CD14-positive monocyte (primary cell): Measurements from ENCODE around the gene TMEM243. TPM values are rescaled to one million over a fixed set of nuclear protein-coding genes. Genes with fewer than 3 reads are reported as not detected.

Experiments used
- DNase-seq, 3 donors: peaks; one replicate each; pipeline ENCODE4 v3.0.0-alpha.2; 2011 to 2022
- H2AFZ ChIP-seq: 2 replicates; pipeline ENCODE4 v1.6.0; 2012; ENCODE audit warnings: mild to moderate bottlenecking, low read depth, low read length, inconsistent platforms; ENCODE audit not compliant: insufficient read depth, poor library complexity, severe bottlenecking
- H3K27ac ChIP-seq, 2 donors: 1 replicate in 1 of 2; 2 replicates in 1 of 2; pipeline ENCODE4 v1.5.1; 2012 to 2013; ENCODE audit warnings: low read length in 2 of 2, control low read depth in 1 of 2, inconsistent platforms in 1 of 2, low read depth in 1 of 2, mild to moderate bottlenecking in 1 of 2
- H3K27me3 ChIP-seq, 2 donors: one replicate each; pipeline versions ENCODE4 v1.6.0 to v1.6.1; 2011 to 2013; ENCODE audit warnings: low read length in 2 of 2; ENCODE audit not compliant: control insufficient read depth in 2 of 2, insufficient read depth in 2 of 2
- H3K36me3 ChIP-seq, 2 donors: replicated peaks in 1 of 2; 1 replicate in 1 of 2; 2 replicates in 1 of 2; pipeline versions ENCODE4 v1.5.1 to v1.6.1; 2012 to 2013; ENCODE audit warnings: low read length in 2 of 2, control low read depth in 1 of 2, inconsistent platforms in 1 of 2, mild to moderate bottlenecking in 1 of 2; ENCODE audit not compliant: insufficient read depth in 2 of 2, control insufficient read depth in 1 of 2
- H3K4me1 ChIP-seq, 2 donors: 1 replicate in 1 of 2; 2 replicates in 1 of 2; pipeline versions ENCODE4 v1.5.1 to v1.6.1; 2012 to 2013; ENCODE audit warnings: low read length in 2 of 2, control low read depth in 1 of 2, inconsistent platforms in 1 of 2, mild to moderate bottlenecking in 1 of 2, moderate library complexity in 1 of 2; ENCODE audit not compliant: insufficient read depth in 2 of 2, control insufficient read depth in 1 of 2
- H3K4me2 ChIP-seq: replicated peaks from 2 replicates; pipeline ENCODE3; 2012; ENCODE audit warnings: low read length, moderate library complexity, mild to moderate bottlenecking; ENCODE audit not compliant: poor library complexity, severe bottlenecking; ENCODE audit errors: extremely low read depth
- H3K4me3 ChIP-seq, 3 experiments: fragments of 200-600 bp in 1 of 3; sonication (generic) in 1 of 3; replicated peaks in 1 of 3; 1 replicate in 2 of 3; 2 replicates in 1 of 3; pipeline ENCODE4 v1.5.1; 2011 to 2013; ENCODE audit warnings: low read length in 3 of 3, mild to moderate bottlenecking in 3 of 3, control low read depth in 2 of 3, low read depth in 2 of 3, inconsistent platforms in 1 of 3, moderate library complexity in 1 of 3
- H3K79me2 ChIP-seq: 2 replicates; pipeline ENCODE4 v1.6.0; 2012; ENCODE audit warnings: mild to moderate bottlenecking, control low read depth, inconsistent platforms, low read length, moderate library complexity; ENCODE audit not compliant: insufficient read depth
- H3K9ac ChIP-seq: 2 replicates; pipeline ENCODE4 v1.6.0; 2017; ENCODE audit warnings: low read length, mild to moderate bottlenecking; ENCODE audit not compliant: insufficient read depth, poor library complexity, severe bottlenecking
- H3K9me3 ChIP-seq, 2 donors: replicated peaks in 1 of 2; 1 replicate in 1 of 2; 2 replicates in 1 of 2; pipeline versions ENCODE4 v1.5.1 to v1.6.1; 2012 to 2013; ENCODE audit warnings: low read length in 2 of 2, control low read depth in 1 of 2; ENCODE audit not compliant: control insufficient read depth in 1 of 2, insufficient read depth in 1 of 2
- H4K20me1 ChIP-seq: 2 replicates; pipeline ENCODE4 v1.6.0; 2012; ENCODE audit warnings: mild to moderate bottlenecking, low read length, control low read depth, moderate library complexity; ENCODE audit not compliant: insufficient read depth
- H3K27ac Mint-ChIP-seq, 7 donors: one replicate each; pipeline ENCODE4 v1.8.0; 2020; ENCODE audit warnings: mild to moderate bottlenecking in 7 of 7, mixed read lengths in 7 of 7, moderate library complexity in 6 of 7, inconsistent platforms in 2 of 7
- H3K27me3 Mint-ChIP-seq, 3 donors: one replicate each; pipeline ENCODE4 v1.8.0; 2021 to 2022; ENCODE audit warnings: low read depth in 3 of 3, mild to moderate bottlenecking in 3 of 3, mixed read lengths in 3 of 3, moderate library complexity in 3 of 3, inconsistent platforms in 1 of 3
- H3K36me3 Mint-ChIP-seq, 2 donors: one replicate each; pipeline ENCODE4 v1.8.0; 2020; ENCODE audit warnings: mixed read lengths in 2 of 2, inconsistent platforms in 1 of 2, mild to moderate bottlenecking in 1 of 2
- H3K4me1 Mint-ChIP-seq: one replicate; pipeline ENCODE4 v1.8.0; 2020; ENCODE audit warnings: mild to moderate bottlenecking, mixed read lengths
- H3K4me3 Mint-ChIP-seq, 2 donors: one replicate each; pipeline ENCODE4 v1.8.0; 2020; ENCODE audit warnings: mild to moderate bottlenecking in 2 of 2, mixed read lengths in 2 of 2, moderate library complexity in 1 of 2
- H3K9me3 Mint-ChIP-seq, 7 donors: one replicate each; pipeline ENCODE4 v1.8.0; 2020 to 2022; ENCODE audit warnings: mixed read lengths in 7 of 7, mild to moderate bottlenecking in 6 of 7, moderate library complexity in 6 of 7, inconsistent platforms in 2 of 7
- WGBS: methylation state at CpG from one replicate; pipeline ENCODE4 v1.1.5; 2013; ENCODE audit warnings: missing lambda C conversion rate; ENCODE audit not compliant: insufficient coverage; 5-methylcytosine and 5-hydroxymethylcytosine counted together
- intact Hi-C, 2 donors: fragments of 100-400 bp; cut with micrococcal nuclease; formaldehyde crosslinking; loops; one replicate each; pipeline versions ENCODE4 v1.15.0 to v1.15.1; 2023
- polyA plus RNA-seq, 3 donors: library from polyadenylated mRNA; depleted of rRNA in 1 of 3; unstranded in 2 of 3; stranded (reverse) in 1 of 3; fragments of 300-500 nt in 2 of 3; fragments of >200 nt in 1 of 3; fragmentation: Illumina TruSeq in 2 of 3; gene quantifications; 1 replicate in 2 of 3; 2 replicates in 1 of 3; pipeline ENCODE4 v1.2.3, GENCODE V29; 2012 to 2021
- TF ChIP-seq, protein P1 (sequence below): fragments of 200-600 bp; IDR thresholded peaks from one replicate; pipeline ENCODE4 v1.8.0; 2022; ENCODE audit warnings: antibody characterized with exemption, mild to moderate bottlenecking

TMEM243 gene
- polyA plus RNA-seq, 3 donors: 24.9 to 43.8 (median 30.8) TPM

DNA sequence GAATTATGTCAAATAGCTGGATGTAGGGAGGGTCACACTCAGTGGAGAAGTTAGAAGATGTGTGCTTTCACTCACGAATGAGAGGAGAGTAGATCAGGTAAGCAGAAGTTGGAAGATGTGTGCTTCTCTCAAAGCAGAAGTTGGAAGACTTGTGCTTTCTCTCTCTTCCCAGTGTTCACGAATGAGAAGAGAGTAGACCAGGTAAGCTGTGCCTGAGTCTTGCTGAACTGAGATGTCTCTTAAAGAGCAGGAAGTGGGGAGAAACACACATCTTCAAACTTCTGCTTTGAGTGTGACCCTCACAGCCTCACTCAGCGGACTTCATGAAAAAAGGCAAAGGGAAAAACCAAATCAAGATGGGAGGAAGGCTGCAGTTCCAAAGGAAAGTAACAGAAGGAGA is 7.0 kb upstream of the TMEM243 start:
- Mint-ChIP-seq H3K4me3 (no peak overlapping the region), H3K9me3 (peaks cover 0 to 8% (median 0%) of the 10 kb centered on the region in 7 donors), H3K4me1 (peaks cover 2% of the 10 kb centered on the region), H3K27me3 (peaks cover 0 to 9% (median 6%) of the 10 kb centered on the region in 3 donors), H3K27ac (peak overlapping the region in 1 of 7 donors; percentile 60), H3K36me3 (no peaks in the 10 kb centered on the region)
- Histone ChIP-seq H3K36me3 (no peaks in the 10 kb centered on the region), H3K27ac (no peak overlapping the region), H4K20me1 (no peaks in the 10 kb centered on the region), H3K9me3 (peaks cover 0 to 12% of the 10 kb centered on the region in 2 donors), H3K4me2 (no peak overlapping the region), H3K27me3 (peaks cover 12 to 19% of the 10 kb centered on the region in 2 donors), H2AFZ (no peak overlapping the region), H3K79me2 (no peaks in the 10 kb centered on the region), H3K9ac (no peak overlapping the region), H3K4me3 (no peak overlapping the region), H3K4me1 (no peaks in the 10 kb centered on the region)
- WGBS: 17% methylated on average over 1 of the region's 3 CpGs
- DNase-seq: no peak
- intact Hi-C loops: no loop called here
- TF ChIP-seq, protein P1, sequence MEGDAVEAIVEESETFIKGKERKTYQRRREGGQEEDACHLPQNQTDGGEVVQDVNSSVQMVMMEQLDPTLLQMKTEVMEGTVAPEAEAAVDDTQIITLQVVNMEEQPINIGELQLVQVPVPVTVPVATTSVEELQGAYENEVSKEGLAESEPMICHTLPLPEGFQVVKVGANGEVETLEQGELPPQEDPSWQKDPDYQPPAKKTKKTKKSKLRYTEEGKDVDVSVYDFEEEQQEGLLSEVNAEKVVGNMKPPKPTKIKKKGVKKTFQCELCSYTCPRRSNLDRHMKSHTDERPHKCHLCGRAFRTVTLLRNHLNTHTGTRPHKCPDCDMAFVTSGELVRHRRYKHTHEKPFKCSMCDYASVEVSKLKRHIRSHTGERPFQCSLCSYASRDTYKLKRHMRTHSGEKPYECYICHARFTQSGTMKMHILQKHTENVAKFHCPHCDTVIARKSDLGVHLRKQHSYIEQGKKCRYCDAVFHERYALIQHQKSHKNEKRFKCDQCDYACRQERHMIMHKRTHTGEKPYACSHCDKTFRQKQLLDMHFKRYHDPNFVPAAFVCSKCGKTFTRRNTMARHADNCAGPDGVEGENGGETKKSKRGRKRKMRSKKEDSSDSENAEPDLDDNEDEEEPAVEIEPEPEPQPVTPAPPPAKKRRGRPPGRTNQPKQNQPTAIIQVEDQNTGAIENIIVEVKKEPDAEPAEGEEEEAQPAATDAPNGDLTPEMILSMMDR: no peak

DNA sequence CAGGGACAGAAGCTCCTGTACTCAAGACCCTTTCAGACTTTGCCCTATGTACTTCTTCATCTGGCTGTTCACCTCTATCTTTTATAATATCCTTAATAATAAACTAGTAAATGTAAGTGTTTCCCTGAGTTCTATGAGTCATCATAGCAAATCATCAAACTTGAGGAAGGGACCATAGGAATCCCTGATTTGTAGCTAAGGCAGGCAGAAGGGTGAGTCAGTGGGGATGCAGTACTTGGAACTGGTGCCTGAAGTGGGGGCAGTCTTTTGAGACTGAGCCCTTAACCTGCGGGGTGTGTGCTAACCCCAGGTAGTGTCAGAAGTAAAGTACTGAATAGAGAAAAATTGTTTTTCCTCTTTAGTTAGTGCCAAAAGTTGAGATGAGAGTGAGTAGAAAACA is 6.2 kb upstream of the TMEM243 start:
- peaks cover 7% of the 10 kb centered on the region for H3K4me1 Mint-ChIP-seq
- H3K9me3 Mint-ChIP-seq: peaks cover 0 to 4% (median 0%) of the 10 kb centered on the region in 7 donors
- Histone ChIP-seq H3K9ac (no peak overlapping the region), H3K27ac (no peak overlapping the region), H3K79me2 (no peaks in the 10 kb centered on the region), H3K4me1 (peaks cover 3 to 4% of the 10 kb centered on the region in 2 donors), H3K4me2 (no peak overlapping the region), H3K9me3 (peaks cover 0 to 7% of the 10 kb centered on the region in 2 donors), H3K27me3 (peaks cover 20 to 27% of the 10 kb centered on the region in 2 donors), H3K36me3 (no peaks in the 10 kb centered on the region), H4K20me1 (no peaks in the 10 kb centered on the region), H3K4me3 (no peak overlapping the region), H2AFZ (no peak overlapping the region)
- peak in 1 of 3 donors; percentile 17 for DNase-seq
- H3K27ac Mint-ChIP-seq: no peak overlapping the region
- H3K36me3 Mint-ChIP-seq: no peaks in the 10 kb centered on the region
- peaks cover 0 to 16% (median 13%) of the 10 kb centered on the region in 3 donors for H3K27me3 Mint-ChIP-seq
- WGBS: no CpG with 5 or more reads among the region's 1 CpG
- H3K4me3 Mint-ChIP-seq: no peak overlapping the region
- TF ChIP-seq, protein P1: no peak
- intact Hi-C loops: no loop called here
